ENCODE results near the gene SPRYD3. TPM values are rescaled to one million over a fixed set of nuclear protein-coding genes. Genes with fewer than 3 reads are reported as not detected.
A peak's percentile ranks its signal among the peaks of the same experiment; 100 is the strongest.

SPRYD3 gene
- total and polyA plus RNA-seq, 2 of the 4 experiments (the other 2 are of a cell fraction), result 25.6 to 27.8 TPM

DNA sequence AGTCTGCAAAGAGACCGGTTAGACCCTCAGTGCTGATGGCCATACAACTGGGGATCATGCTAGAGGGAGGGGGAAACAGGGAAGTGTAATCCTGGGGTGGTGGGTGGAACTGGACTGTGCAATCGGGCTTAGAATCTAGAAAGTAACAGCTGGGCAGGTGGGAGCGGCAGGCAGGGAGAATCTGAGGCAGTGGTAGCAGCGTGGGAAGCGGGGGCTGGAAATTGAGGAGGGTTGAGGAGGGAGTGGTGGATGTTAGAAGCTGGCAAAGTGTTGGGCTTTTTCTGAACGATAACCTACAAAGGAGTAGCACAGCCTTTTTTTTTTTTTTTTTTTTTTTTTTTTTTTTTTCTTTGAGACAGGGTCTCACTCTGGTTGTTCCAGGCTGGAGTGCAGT is 15.2 kb upstream of the SPRYD3 start:
- Histone ChIP-seq H3K79me1 (ENCODE audit: low read depth in 1 of 2, low read length in 2 of 2) (peaks cover 0 to 29% of the 10 kb centered on the region in 2 experiments; a peak in 3 of 4 replicates), H3K14ac (replicated peaks; ENCODE audit: low read depth, low read length) (peak overlapping the region; percentile 28), H2BK20ac (ENCODE audit: low read depth, low read length) (peak overlapping the region; percentile 86; the same call in 1 of the 2 replicates), H3K4me3 (ENCODE audit: insufficient read depth, low read depth, low read length) (no peak overlapping the region), H4K8ac (ENCODE audit: low read depth in 2 of 2, low read length in 2 of 2) (peak overlapping the region; percentile 66 to 94), H2BK5ac (ENCODE audit: low read depth, low read length, poor library complexity, severe bottlenecking) (peak overlapping the region; percentile 59), H3K27ac (ENCODE audit: insufficient read depth, low read length) (peak overlapping the region; percentile 59), H3K27me3 (ENCODE audit: control insufficient read depth, insufficient read depth, low read length) (no peaks in the 10 kb centered on the region), H2AK5ac (ENCODE audit: low read depth, low read length) (peak overlapping the region; percentile 33; the same call in 1 of the 2 replicates), H3K23ac (ENCODE audit: low read depth, low read length) (peak overlapping the region; percentile 29; the same call in 1 of the 2 replicates), H3K56ac (ENCODE audit: extremely low read depth, insufficient read depth, low read length) (no peak overlapping the region), H2AFZ (replicated peaks; ENCODE audit: low read length, poor library complexity) (peak overlapping the region; percentile 87), H2AK9ac (replicated peaks; ENCODE audit: low read depth, low read length, poor library complexity) (no peak overlapping the region), H3K18ac (ENCODE audit: low read depth, low read length) (peak overlapping the region; percentile 14; the same call in 1 of the 2 replicates), H4K5ac (ENCODE audit: low read depth, low read length) (peak overlapping the region; percentile 63), H2BK15ac (ENCODE audit: low read depth, low read length) (peak overlapping the region; percentile 50; the same call in 2 of the 3 replicates), H3K9ac (ENCODE audit: low read depth, low read length) (no peak overlapping the region), H2BK120ac (ENCODE audit: low read depth, low read length) (peak overlapping the region; percentile 96), H4K91ac (ENCODE audit: insufficient read depth, low read depth, low read length) (peak overlapping the region; percentile 84), H3K4me1 (ENCODE audit: control insufficient read depth, insufficient read depth, low read length) (peaks cover 32% of the 10 kb centered on the region), H3K4me2 (ENCODE audit: low read depth, low read length) (no peak overlapping the region), H4K20me1 (ENCODE audit: insufficient read depth, low read length) (no peaks in the 10 kb centered on the region), H3K9me1 (ENCODE audit: insufficient read depth, low read length) (peaks cover 28% of the 10 kb centered on the region), H3K4ac (ENCODE audit: low read depth, low read length) (peak overlapping the region; percentile 45), H3K36me3 (ENCODE audit: control insufficient read depth, insufficient read depth, low read length) (no peaks in the 10 kb centered on the region), H3K9me3 (ENCODE audit: control insufficient read depth, insufficient read depth, low read length) (no peaks in the 10 kb centered on the region)
- ATAC-seq (ENCODE audit: low read depth) (no peak), DNase-seq (no peak)
- WGBS, 2 experiments (ENCODE audit: extremely low coverage in 2 of 2, insufficient read length in 1 of 2), result 94% methylated on average over 4 of the region's 6 CpGs; no CpG with 5 or more reads in 1 of the 2 experiments
- dilution Hi-C loops (cut with HindIII; ENCODE audit: low sequenced_read_pairs, unreplicated experiment), result no loop called here
- ChIA-PET POLR2A (ENCODE audit: unreplicated experiment) (interaction anchor here (0.8 to 1.7 kb wide), 2 partner anchors 14 to 15 kb away, joined by 3 to 8 read pairs; partner anchors contain the start of gene SPRYD3), CTCF (interaction anchor here (1.3 kb wide), 1 partner anchor 18 kb away, joined by 4 read pairs; no protein-coding TSS in a partner anchor)
- intact Hi-C loops (cut with micrococcal nuclease), result no loop called here
- in situ Hi-C loops (cut with MboI; ENCODE audit: low sequenced_read_pairs), result no loop called here
- TF ChIP-seq POLR2A (IDR thresholded peaks at IDR 0.05; ENCODE audit: low read depth, low read length) (no peak), NFE2L2 (IDR thresholded peaks at IDR 0.05; ENCODE audit: low read depth, low read length) (no peak), MXI1 (IDR thresholded peaks at IDR 0.05; ENCODE audit: borderline replicate concordance, low read depth, low read length) (no peak), CHD1 (IDR thresholded peaks at IDR 0.05; ENCODE audit: low read depth, low read length) (no peak), BHLHE40 (IDR thresholded peaks at IDR 0.05; ENCODE audit: low read depth, low read length) (no peak), FOS (IDR thresholded peaks at IDR 0.05; ENCODE audit: low read depth, low read length) (no peak), RCOR1 (IDR thresholded peaks at IDR 0.05; ENCODE audit: insufficient replicate concordance, low read length) (no peak), CEBPB (IDR thresholded peaks at IDR 0.05; ENCODE audit: low read depth, low read length) (no peak), MAZ (IDR thresholded peaks at IDR 0.05; ENCODE audit: borderline replicate concordance, low read depth, low read length) (no peak), SMC3 (IDR thresholded peaks at IDR 0.05; ENCODE audit: low read depth, low read length) (no peak), RFX5 (IDR thresholded peaks at IDR 0.05; ENCODE audit: low read depth, low read length) (no peak), RAD21 (IDR thresholded peaks at IDR 0.05; ENCODE audit: low read length) (no peak)
- TF ChIP-seq, protein P1, sequence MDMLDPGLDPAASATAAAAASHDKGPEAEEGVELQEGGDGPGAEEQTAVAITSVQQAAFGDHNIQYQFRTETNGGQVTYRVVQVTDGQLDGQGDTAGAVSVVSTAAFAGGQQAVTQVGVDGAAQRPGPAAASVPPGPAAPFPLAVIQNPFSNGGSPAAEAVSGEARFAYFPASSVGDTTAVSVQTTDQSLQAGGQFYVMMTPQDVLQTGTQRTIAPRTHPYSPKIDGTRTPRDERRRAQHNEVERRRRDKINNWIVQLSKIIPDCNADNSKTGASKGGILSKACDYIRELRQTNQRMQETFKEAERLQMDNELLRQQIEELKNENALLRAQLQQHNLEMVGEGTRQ (IDR thresholded peaks at IDR 0.05; ENCODE audit: low read depth, low read length), result no peak
- TF ChIP-seq, protein P2, sequence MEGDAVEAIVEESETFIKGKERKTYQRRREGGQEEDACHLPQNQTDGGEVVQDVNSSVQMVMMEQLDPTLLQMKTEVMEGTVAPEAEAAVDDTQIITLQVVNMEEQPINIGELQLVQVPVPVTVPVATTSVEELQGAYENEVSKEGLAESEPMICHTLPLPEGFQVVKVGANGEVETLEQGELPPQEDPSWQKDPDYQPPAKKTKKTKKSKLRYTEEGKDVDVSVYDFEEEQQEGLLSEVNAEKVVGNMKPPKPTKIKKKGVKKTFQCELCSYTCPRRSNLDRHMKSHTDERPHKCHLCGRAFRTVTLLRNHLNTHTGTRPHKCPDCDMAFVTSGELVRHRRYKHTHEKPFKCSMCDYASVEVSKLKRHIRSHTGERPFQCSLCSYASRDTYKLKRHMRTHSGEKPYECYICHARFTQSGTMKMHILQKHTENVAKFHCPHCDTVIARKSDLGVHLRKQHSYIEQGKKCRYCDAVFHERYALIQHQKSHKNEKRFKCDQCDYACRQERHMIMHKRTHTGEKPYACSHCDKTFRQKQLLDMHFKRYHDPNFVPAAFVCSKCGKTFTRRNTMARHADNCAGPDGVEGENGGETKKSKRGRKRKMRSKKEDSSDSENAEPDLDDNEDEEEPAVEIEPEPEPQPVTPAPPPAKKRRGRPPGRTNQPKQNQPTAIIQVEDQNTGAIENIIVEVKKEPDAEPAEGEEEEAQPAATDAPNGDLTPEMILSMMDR (conservative IDR thresholded peaks at IDR 0.05; ENCODE audit: low read depth, low read length), result no peak
- TF ChIP-seq, protein P3, sequence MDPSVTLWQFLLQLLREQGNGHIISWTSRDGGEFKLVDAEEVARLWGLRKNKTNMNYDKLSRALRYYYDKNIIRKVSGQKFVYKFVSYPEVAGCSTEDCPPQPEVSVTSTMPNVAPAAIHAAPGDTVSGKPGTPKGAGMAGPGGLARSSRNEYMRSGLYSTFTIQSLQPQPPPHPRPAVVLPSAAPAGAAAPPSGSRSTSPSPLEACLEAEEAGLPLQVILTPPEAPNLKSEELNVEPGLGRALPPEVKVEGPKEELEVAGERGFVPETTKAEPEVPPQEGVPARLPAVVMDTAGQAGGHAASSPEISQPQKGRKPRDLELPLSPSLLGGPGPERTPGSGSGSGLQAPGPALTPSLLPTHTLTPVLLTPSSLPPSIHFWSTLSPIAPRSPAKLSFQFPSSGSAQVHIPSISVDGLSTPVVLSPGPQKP (IDR thresholded peaks at IDR 0.05; ENCODE audit: borderline replicate concordance, low read depth, low read length), result no peak
- no TSS peak for BruUV-seq (replicated peaks)

Data from IMR-90 (cell line).